HT1080 (cell line): ENCODE data around the gene MARCO. TPM values are rescaled to one million over a fixed set of nuclear protein-coding genes. Genes with fewer than 3 reads are reported as not detected.
"Not testable (repeated sequence)": the region's sequence is repeated elsewhere in the genome, so short reads cannot be mapped to it uniquely, and the experiment has no call there.

Experiments
- DNase-seq: peaks from one replicate; pipeline ENCODE4 v3.0.0-alpha.2; 2015; ENCODE audit warnings: low read depth
- total RNA-seq: library from RNA; depleted of rRNA; stranded (reverse); fragments of >200 nt; shearing (Covaris generic); gene quantifications from 2 replicates; pipeline ENCODE4 v1.2.3, GENCODE V29; 2014

MARCO gene
- total RNA-seq, 1 experiment from 2014 or later: 0.32 TPM

GRCh38 chr2:118974103-118974993 lies 32.4 kb downstream of the MARCO start:
- DNase-seq: peak; percentile 67

DNA sequence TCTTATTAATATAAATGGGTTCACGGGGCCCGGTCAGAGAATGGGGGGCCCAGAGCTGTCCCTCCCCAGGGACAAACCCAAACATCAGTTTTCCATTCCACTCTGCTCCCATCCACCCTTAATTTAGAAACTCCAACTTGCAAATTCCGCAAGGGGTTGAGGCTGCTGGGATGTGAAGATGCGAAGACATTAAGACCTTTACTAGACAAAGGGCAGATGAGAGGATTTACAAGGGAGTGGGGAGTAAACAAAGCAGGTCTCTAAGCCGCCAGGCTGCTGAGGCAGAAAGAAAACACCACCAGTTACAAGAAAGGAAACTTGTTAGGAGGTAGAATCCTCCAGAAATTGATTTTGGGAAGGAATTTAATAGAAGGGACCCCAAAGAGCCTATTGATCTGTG lies 33.1 kb downstream of the MARCO start:
- DNase-seq: no peak

DNA sequence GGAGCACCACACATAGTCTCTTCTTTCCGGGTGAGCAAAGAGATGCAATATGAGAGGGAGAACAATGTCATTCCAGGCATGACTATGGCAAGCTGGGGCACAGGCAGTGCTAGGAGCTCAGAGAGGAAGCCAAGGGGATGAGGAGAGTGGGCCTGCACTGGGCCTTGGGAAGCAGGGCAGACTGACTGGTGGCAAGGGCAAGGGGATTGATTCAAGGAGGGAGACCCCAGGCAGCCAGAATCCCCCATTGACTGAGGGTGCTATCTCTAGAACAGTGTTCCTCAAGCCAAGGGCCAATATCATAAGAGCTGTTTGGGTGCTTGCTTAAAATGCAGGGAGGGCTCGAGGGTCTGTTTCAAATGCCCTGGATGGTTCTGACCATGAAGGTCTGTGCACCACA lies 36.1 kb downstream of the MARCO start:
- no peak for DNase-seq

DNA sequence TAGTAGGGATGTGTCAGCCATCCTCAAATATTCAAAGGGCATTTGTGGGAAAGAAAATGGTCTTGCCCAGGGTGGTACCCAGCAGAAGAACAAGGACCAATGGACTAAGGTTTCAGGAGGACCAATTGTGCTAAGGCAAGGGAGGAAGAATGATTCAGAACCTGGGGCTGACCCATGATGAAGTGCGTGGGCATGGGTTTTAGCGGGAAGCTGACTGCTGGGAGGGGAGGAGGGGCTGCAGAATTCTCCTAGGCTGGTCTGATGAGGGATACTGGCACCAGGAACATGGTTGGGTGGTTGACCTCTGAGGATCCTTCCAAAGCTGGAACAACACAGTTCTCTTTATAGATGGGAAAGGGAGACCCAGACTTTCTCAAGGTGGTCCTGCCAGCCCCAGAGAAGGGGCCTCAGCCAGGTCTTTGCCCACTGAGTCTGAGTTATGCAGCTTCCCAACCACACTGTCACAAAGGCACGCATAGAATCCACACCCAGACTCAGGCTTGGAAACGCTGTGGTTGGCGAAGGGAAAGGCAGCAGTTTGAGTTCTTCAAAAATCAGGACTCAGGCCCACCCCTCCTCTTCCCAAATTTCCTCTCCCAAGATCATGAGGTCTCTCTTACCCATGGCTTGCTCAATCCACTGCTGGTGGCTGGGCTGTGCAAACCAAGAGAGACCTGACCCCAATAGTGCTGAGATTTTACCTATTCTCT lies 37.3 kb downstream of the MARCO start:
- DNase-seq: no peak

GRCh38 chr2:118980022-118980421 lies 38.0 kb downstream of the MARCO start:
- DNase-seq: no peak

GRCh38 chr2:118980573-118980972 lies 38.6 kb downstream of the MARCO start:
- no peak for DNase-seq

- DNase-seq: no peak
These were observed 39.6 kb downstream of the MARCO start for GRCh38 chr2:118981632-118982031.

DNA sequence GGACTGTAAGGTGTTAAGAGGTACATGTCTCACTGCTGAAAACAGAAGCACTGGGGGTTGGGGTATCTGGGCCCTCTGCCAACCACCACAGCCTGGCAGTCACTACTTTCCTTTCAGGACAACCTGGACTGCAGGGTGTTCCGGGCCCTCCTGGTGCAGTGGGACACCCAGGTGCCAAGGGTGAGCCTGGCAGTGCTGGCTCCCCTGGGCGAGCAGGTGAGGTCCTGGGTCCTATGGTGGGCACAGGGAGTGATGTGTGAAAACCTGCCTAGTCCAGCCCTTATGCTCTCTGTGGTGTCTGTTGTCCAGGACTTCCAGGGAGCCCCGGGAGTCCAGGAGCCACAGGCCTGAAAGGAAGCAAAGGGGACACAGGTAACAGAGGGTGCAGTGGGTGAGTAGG lies 40.0 kb downstream of the MARCO start:
- no peak for DNase-seq

DNA sequence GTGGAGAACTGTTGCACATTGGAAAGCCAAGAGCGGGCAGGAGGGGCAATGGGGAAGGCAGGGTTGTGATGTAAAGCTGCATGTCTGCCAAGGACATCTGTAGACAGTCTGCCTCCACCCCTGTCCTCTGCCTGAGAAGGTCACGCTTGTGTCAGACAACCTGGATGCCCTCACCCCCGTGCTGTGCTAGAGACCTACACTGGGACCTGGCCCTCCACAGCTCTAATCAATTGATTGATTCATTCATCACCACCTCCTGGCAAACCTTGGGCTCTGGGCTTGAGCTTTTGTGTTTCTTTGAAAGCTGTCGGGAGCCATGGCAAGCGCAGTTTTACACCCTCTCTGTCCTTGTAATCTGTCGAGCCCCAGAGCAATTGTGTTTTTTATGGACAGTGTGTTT lies 41.1 kb downstream of the MARCO start:
- no peak for DNase-seq

DNA sequence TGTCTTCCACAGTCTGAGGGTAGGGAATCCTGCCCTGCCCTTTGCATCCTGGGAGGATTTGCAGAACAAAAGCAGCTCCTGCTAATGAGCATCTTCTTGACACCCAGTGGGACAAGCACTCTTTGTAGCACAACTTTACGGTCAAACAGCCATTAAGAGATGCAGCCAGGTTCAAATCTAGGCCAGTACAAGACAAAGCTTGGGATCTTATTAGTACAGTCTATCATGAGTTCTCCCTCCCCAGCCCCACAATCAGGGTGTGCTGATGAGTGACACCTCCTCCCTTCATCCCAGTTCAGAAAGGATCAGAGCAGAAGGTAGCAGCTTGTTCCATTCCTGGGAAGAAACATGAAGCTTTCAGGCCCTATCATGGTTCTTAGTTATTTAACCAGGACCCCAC lies 41.9 kb downstream of the MARCO start:
- DNase-seq: no peak

- no peak for DNase-seq
These were observed 44.7 kb downstream of the MARCO start for GRCh38 chr2:118986738-118987137.

- no peak for DNase-seq
These were observed 45.9 kb downstream of the MARCO start for GRCh38 chr2:118987886-118988285.

DNA sequence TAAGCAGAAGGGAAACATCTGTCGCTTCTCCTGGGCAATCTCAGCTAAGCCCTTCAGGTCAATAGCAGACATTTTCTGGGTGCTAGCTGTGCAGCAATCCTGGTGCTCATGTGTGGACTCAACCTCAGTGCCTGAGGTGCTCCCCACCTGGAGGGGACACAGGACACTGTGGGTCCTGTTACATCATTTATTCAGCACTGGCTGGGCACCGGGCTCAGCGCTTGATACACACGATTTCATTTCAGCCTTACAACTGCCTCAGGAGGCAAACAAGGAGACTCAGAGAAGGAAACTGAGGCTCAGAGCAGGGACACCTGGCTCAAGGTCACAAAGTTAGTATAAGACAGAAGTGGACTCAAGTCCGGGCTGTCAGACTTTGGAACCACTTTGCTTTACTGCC lies 46.7 kb downstream of the MARCO start:
- no peak for DNase-seq

GRCh38 chr2:118989481-118989880 lies 47.5 kb downstream of the MARCO start:
- no peak for DNase-seq

- DNase-seq: no peak
These were observed 49.0 kb downstream of the MARCO start for GRCh38 chr2:118990757-118991545.

GRCh38 chr2:118991554-118991953 lies 49.6 kb downstream of the MARCO start:
- no peak for DNase-seq

GRCh38 chr2:118992740-118993391 lies 50.9 kb downstream of the MARCO start:
- peak; percentile 67 for DNase-seq

- no peak for DNase-seq
These were observed 51.4 kb downstream of the MARCO start for GRCh38 chr2:118993392-118993752.

GRCh38 chr2:118994172-118994700 lies 52.2 kb downstream of the MARCO start:
- DNase-seq: no peak

DNA sequence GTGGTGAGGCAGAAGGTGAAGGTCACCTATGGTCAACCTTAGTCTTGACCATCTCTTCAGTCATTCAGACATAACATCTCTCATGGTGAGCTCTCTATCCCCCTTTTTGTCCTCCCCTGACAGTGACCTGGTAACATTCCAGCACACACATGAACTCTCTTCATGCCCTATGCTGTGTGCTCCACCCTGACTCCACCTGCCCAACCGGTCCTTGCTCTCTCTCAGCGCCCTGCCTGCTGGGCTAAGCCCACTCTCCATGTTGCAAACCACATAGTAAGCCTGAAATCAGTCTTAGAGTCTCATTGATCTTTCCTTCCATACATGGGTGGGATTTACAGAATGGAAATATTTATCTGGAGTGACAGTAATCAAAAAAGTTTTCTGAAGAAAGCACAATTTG lies 52.8 kb downstream of the MARCO start:
- DNase-seq: no peak

GRCh38 chr2:119003856-119004255 lies 61.9 kb downstream of the MARCO start:
- not testable (repeated sequence) for DNase-seq
